Measurements from ENCODE around the gene ADAP1. TPM values are rescaled to one million over a fixed set of nuclear protein-coding genes. Genes with fewer than 3 reads are reported as not detected.
A peak's percentile ranks its signal among the peaks of the same experiment; 100 is the strongest.

ADAP1 gene
- total RNA-seq, 1 experiment from 2014 or later = 6.2 TPM

DNA sequence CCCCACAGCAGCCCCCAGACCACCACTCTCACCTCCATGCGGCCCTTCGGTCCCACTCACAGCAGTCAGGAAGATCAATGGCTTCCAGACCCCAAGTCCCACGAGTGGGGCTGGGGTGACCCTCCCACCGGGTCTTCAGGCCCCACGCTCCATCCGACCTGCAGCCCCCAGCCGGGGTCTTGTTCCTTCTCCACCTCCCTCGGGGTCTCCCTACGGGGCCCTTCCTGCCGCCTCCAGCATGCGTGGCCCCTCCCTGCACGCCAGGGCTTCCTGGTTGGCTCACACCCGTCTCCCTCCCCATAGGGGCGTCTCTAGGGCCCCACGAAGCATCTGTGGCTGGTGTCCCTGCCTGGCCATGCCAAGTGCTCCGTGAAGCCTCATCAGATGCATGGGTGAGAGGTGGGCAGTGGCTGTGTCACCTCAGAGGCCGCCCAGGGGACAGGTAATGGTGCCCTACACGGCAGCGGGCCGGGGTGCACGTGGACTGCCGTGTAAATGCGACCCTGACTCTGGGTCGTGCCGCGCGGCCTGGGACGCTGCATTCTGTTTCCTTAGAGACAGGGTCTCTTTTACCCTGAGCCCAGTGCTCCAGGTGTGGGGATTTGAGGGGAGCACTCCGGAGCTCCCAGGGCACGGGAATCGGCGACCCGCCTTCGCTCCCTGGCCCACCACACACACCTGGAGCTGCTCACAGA lies 19.9 kb downstream of the ADAP1 start:
- Histone ChIP-seq H4K91ac (ENCODE audit: insufficient read length, low read depth, low read length) (no peak overlapping the region), H2BK20ac (ENCODE audit: low read depth, low read length, poor library complexity, severe bottlenecking) (no peak overlapping the region), H4K8ac (replicated peaks; ENCODE audit: insufficient read length, low read depth, low read length) (no peak overlapping the region), H2AK5ac (ENCODE audit: insufficient read length, low read length) (no peak overlapping the region), H3K23ac (ENCODE audit: insufficient read length, low read depth, low read length) (no peak overlapping the region), H3K4ac (ENCODE audit: low read depth, low read length) (no peak overlapping the region), H4K20me1 (ENCODE audit: control insufficient read depth, insufficient read depth, insufficient read length) (no peaks in the 10 kb centered on the region), H3K56ac (ENCODE audit: insufficient read length, low read depth, low read length) (no peak overlapping the region), H3K18ac (ENCODE audit: insufficient read length, low read depth, low read length) (no peak overlapping the region), H3K79me2 (ENCODE audit: insufficient read depth, low read length) (no peaks in the 10 kb centered on the region), H3K9ac (ENCODE audit: extremely low read depth, insufficient read length, low read length) (no peak overlapping the region), H3K79me1 (ENCODE audit: insufficient read depth, low read depth, low read length, poor library complexity, severe bottlenecking) (no peaks in the 10 kb centered on the region), H2BK5ac (ENCODE audit: insufficient read length, low read length) (no peak overlapping the region), H3K23me2 (ENCODE audit: insufficient read length, low read depth, low read length, poor library complexity, severe bottlenecking) (no peaks in the 10 kb centered on the region), H3K4me2 (ENCODE audit: insufficient read depth, insufficient read length, low read length) (no peak overlapping the region), H3T11ph (ENCODE audit: low read length) (no peak overlapping the region), H3K4me1 (ENCODE audit: insufficient read depth, low read length) (no peaks in the 10 kb centered on the region), H3K9me3 (ENCODE audit: control insufficient read depth, low read depth, low read length) (no peaks in the 10 kb centered on the region), H2BK12ac (ENCODE audit: insufficient read length, low read depth, low read length) (no peak overlapping the region), H3K27me3 (ENCODE audit: insufficient read depth, low read length) (no peaks in the 10 kb centered on the region), H3K27ac (ENCODE audit: insufficient read length, low read depth, low read length) (no peak overlapping the region), H2BK120ac (ENCODE audit: low read depth, low read length, poor library complexity, severe bottlenecking) (no peak overlapping the region), H4K5ac (ENCODE audit: insufficient read length, low read depth, low read length) (no peak overlapping the region), H2AFZ (ENCODE audit: low read length) (no peak overlapping the region), H3K14ac (ENCODE audit: insufficient read depth, low read length) (0 out of 2 replicates have a peak overlapping the region, but pooled peaks have one; percentile 28), H2BK15ac (ENCODE audit: low read depth, low read length) (no peak overlapping the region)
- H3K9me3 Mint-ChIP-seq = no peaks in the 10 kb centered on the region
- H3K27me3 Mint-ChIP-seq (ENCODE audit: low read depth) = no peaks in the 10 kb centered on the region
- no CpG with 5 or more reads among the region's 34 CpGs for WGBS (ENCODE audit: extremely low coverage, insufficient read length, low lambda C conversion rate)
- no peak overlapping the region for H3K4me3 Mint-ChIP-seq
- no peak for DNase-seq
- no peak overlapping the region; a peak in 1 of 7 replicates for H3K27ac Mint-ChIP-seq
- H3K36me3 Mint-ChIP-seq (ENCODE audit: insufficient read depth in 1 of 3, low read depth in 3 of 3) = no peaks in the 10 kb centered on the region
- peaks cover 4 to 5% of the 10 kb centered on the region in 2 experiments; a peak in 2 of 4 replicates for H3K4me1 Mint-ChIP-seq
- no peak for TF ChIP-seq CTCF (conservative IDR thresholded peaks at IDR 0.05)

Measured in H9 (cell line).